Measurements from ENCODE around the gene SSBP3. TPM values are rescaled to one million over a fixed set of nuclear protein-coding genes. Genes with fewer than 3 reads are reported as not detected.
A peak's percentile ranks its signal among the peaks of the same experiment; 100 is the strongest.

Gene SSBP3
- polyA plus RNA-seq, 1 of the 3 experiments (the other 2 are of a cell fraction): 26.2 TPM

GRCh38 chr1:54413732-54414131 lies 7.5 kb upstream of the SSBP3 start (continued):
- TF ChIP-seq, protein P1, sequence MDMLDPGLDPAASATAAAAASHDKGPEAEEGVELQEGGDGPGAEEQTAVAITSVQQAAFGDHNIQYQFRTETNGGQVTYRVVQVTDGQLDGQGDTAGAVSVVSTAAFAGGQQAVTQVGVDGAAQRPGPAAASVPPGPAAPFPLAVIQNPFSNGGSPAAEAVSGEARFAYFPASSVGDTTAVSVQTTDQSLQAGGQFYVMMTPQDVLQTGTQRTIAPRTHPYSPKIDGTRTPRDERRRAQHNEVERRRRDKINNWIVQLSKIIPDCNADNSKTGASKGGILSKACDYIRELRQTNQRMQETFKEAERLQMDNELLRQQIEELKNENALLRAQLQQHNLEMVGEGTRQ (IDR thresholded peaks at IDR 0.05; ENCODE audit: borderline replicate concordance, low read depth, low read length): no peak
- no peak for TF ChIP-seq EP300 (IDR thresholded peaks at IDR 0.05; ENCODE audit: borderline replicate concordance in 1 of 2, low read depth in 1 of 2, low read length in 1 of 2)
- no peak for TF ChIP-seq FOSL2 (IDR thresholded peaks at IDR 0.05; ENCODE audit: borderline replicate concordance, low read depth)
- TF ChIP-seq EZH2phosphoT487 (IDR thresholded peaks at IDR 0.05; ENCODE audit: borderline replicate concordance, low read depth): no peak

DNA sequence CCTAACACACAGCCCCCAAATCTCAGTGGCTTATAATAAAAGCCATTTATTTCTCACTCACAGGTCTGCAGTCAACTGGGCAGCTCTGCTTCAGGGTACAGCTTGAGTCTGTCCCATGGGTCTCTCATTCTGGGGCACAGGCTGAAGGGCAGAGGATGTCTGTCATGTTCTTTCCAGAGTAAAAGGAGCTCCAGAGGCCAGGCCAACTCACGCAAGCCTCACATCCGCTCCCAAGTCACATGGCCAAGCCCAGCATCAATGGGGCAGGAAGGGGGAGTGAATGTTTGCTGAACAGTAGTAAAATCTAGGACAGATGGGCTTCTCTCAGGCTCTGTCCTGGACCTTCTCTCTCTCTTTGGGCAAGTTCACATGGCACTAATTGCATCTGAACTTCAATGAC lies 7.1 kb upstream of the SSBP3 start:
- Histone ChIP-seq H3K36me3 (replicated peaks in 1 of 2; ENCODE audit: control insufficient read depth in 1 of 2, insufficient read depth in 2 of 2, low read length in 1 of 2) (no peaks in the 10 kb centered on the region), H3F3A (replicated peaks; ENCODE audit: insufficient read depth) (peaks cover 4% of the 10 kb centered on the region), H2AFZ (ENCODE audit: low read depth) (no peak overlapping the region), H3K79me2 (ENCODE audit: insufficient read depth) (no peaks in the 10 kb centered on the region), H3K9ac (no peak overlapping the region), H3K9me3 (no peaks in the 10 kb centered on the region), H3K4me1 (ENCODE audit: control insufficient read depth in 1 of 2, insufficient read depth in 2 of 2, low read depth in 1 of 2, low read length in 1 of 2) (peaks cover 4 to 12% of the 10 kb centered on the region in 2 experiments; a peak in 3 of 4 replicates), H3K27ac (ENCODE audit: low read depth in 2 of 2, low read length in 1 of 2) (no peak overlapping the region), H3K27me3 (ENCODE audit: insufficient read depth) (no peaks in the 10 kb centered on the region), H3K4me2 (no peak overlapping the region), H3K9me2 (no peaks in the 10 kb centered on the region), H3K4me3 (ENCODE audit: low read depth in 2 of 2, low read length in 1 of 2) (no peak overlapping the region), H4K20me1 (ENCODE audit: insufficient read depth) (no peaks in the 10 kb centered on the region)
- TF ChIP-seq CHD2 (IDR thresholded peaks at IDR 0.05; ENCODE audit: low read length, partially characterized antibody) (no peak), GATA2 (CRISPR knock-in tag; IDR thresholded peaks at IDR 0.05) (no peak)
- TF ChIP-seq, protein P2, sequence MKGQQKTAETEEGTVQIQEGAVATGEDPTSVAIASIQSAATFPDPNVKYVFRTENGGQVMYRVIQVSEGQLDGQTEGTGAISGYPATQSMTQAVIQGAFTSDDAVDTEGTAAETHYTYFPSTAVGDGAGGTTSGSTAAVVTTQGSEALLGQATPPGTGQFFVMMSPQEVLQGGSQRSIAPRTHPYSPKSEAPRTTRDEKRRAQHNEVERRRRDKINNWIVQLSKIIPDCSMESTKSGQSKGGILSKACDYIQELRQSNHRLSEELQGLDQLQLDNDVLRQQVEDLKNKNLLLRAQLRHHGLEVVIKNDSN (IDR thresholded peaks at IDR 0.05; ENCODE audit: borderline replicate concordance, low read depth): peak; percentile 36; the same call in 1 of the 2 replicates
- CTCF ChIA-PET: interaction anchor here (1.8 kb wide), 1 partner anchor 76 kb away, joined by 5 read pairs; no protein-coding TSS in a partner anchor
- no peak for DNase-seq
- 92% methylated on average over 2 of the region's 2 CpGs for WGBS (ENCODE audit: low lambda C conversion rate)
- POLR2A ChIA-PET: no interaction called here

DNA sequence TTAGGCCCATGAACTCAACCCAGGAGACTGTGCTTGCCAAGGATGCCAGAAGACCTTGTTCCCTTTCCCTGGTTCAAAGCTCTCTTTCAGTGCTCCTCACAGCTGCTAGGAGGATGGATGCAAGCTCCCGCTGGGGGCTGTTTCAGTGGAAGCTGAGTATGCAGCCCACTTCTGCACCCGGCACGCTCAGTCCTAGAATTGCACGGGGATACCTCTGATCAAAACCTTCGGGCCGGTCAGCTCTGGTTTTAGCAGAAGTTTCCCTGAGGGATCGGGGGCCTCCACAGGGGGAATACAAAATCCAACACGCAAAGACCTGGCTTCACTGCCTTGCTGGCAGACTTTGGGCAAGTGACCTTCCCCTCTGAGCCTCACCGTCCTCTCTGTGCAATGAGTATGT lies 4.2 kb upstream of the SSBP3 start:
- TF ChIP-seq MXI1 (IDR thresholded peaks at IDR 0.05; ENCODE audit: low read depth, low read length) (no peak), TCF12 (IDR thresholded peaks at IDR 0.05) (no peak), POLR2AphosphoS5 (IDR thresholded peaks at IDR 0.05; ENCODE audit: low read depth, low read length) (no peak), TAF1 (IDR thresholded peaks at IDR 0.05; ENCODE audit: borderline replicate concordance, low read depth, low read length) (no peak), GABPA (IDR thresholded peaks at IDR 0.05; ENCODE audit: low read depth) (no peak), RFX5 (IDR thresholded peaks at IDR 0.05; ENCODE audit: low read length) (no peak)
- TF ChIP-seq, protein P1 (IDR thresholded peaks at IDR 0.05; ENCODE audit: borderline replicate concordance, low read depth, low read length): no peak
- H3K9me3 ChIP-seq: no peaks in the 10 kb centered on the region
- no peak for DNase-seq
- WGBS (ENCODE audit: low lambda C conversion rate): 98% methylated on average over 9 of the region's 9 CpGs
- H3K27ac ChIP-seq (ENCODE audit: low read depth in 2 of 2, low read length in 1 of 2): no peak overlapping the region
- ChIA-PET POLR2A (no interaction called here), CTCF (interaction anchor here (0.7 to 0.8 kb wide), 2 partner anchors 77 to 112 kb away, joined by 3 read pairs; no protein-coding TSS in a partner anchor)
- H3K36me3 ChIP-seq (replicated peaks in 1 of 2; ENCODE audit: control insufficient read depth in 1 of 2, insufficient read depth in 2 of 2, low read length in 1 of 2): no peaks in the 10 kb centered on the region
- peaks cover 16% of the 10 kb centered on the region for H3F3A ChIP-seq (replicated peaks; ENCODE audit: insufficient read depth)
- H4K20me1 ChIP-seq (ENCODE audit: insufficient read depth): no peaks in the 10 kb centered on the region
- H3K27me3 ChIP-seq (ENCODE audit: insufficient read depth): no peaks in the 10 kb centered on the region
- H3K79me2 ChIP-seq (ENCODE audit: insufficient read depth): peaks cover under 1% of the 10 kb centered on the region; the same call in 1 of the 2 replicates
- no peak overlapping the region for H3K4me3 ChIP-seq (ENCODE audit: low read depth in 2 of 2, low read length in 1 of 2)
- peaks cover 9 to 19% of the 10 kb centered on the region in 2 experiments for H3K4me1 ChIP-seq (ENCODE audit: control insufficient read depth in 1 of 2, insufficient read depth in 2 of 2, low read depth in 1 of 2, low read length in 1 of 2)
- no peak overlapping the region for H3K9ac ChIP-seq
- H2AFZ ChIP-seq (ENCODE audit: low read depth): no peak overlapping the region
- no peak overlapping the region for H3K4me2 ChIP-seq
- H3K9me2 ChIP-seq: no peaks in the 10 kb centered on the region
